22Rv1 (cell line): Measurements from ENCODE around the gene HOOK2.

Experiments used
- H3K27ac ChIP-seq: fragments of 450-650 bp; 2 replicates; pipeline ENCODE4 v1.5.1; 2017
- CTCF ChIP-seq: fragments of 450-650 bp; IDR thresholded peaks from 2 replicates; pipeline ENCODE4 v1.5.1; 2017; ENCODE audit warnings: mild to moderate bottlenecking
- ZFX ChIP-seq: fragments of 450-650 bp; IDR thresholded peaks from 2 replicates; pipeline ENCODE4 v1.6.1; 2017; ENCODE audit warnings: antibody characterized with exemption, borderline replicate concordance

Gene HOOK2

GRCh38 chr19:12745166-12745897, 30.0 kb downstream of the HOOK2 start:
- TF ChIP-seq CTCF: no peak
- no peak for TF ChIP-seq ZFX
- no peak overlapping the region for H3K27ac ChIP-seq

GRCh38 chr19:12737835-12738351, 37.5 kb downstream of the HOOK2 start:
- TF ChIP-seq ZFX (no peak), CTCF (no peak)
- H3K27ac ChIP-seq: peak overlapping the region; percentile 93

GRCh38 chr19:12736995-12737834, 38.1 kb downstream of the HOOK2 start, which contains the start of gene GET3:
TSS of gene GET3 (plus strand) at chr19:12737497. CDS start at chr19:12737506, 9 bp downstream.
- TF ChIP-seq CTCF (no peak), ZFX (no peak)

GRCh38 chr19:12733369-12734214, 41.8 kb downstream of the HOOK2 start:
- TF ChIP-seq ZFX (no peak), CTCF (peak; percentile 47)
- H3K27ac ChIP-seq: peak overlapping the region; percentile 93

More at GRCh38 chr19:12736995-12737834, 38.1 kb downstream of the HOOK2 start, which contains the start of gene GET3:
- peak within 1 kb of the TSS; percentile 93 for H3K27ac ChIP-seq

GRCh38 chr19:12731337-12731736, 44.0 kb downstream of the HOOK2 start:
- no peak overlapping the region for H3K27ac ChIP-seq
- TF ChIP-seq CTCF: no peak
- TF ChIP-seq ZFX: no peak

- H3K27ac ChIP-seq: no peak overlapping the region
- no peak for TF ChIP-seq ZFX
- TF ChIP-seq CTCF: no peak
Measured at GRCh38 chr19:12730064-12730463, 45.3 kb downstream of the HOOK2 start.
